SK-N-SH (cell line): ENCODE results near the gene LCOR.

Experiments
- EP300 ChIP-seq, 2 experiments: IDR thresholded peaks; 2 replicates each; pipeline versions ENCODE4 v1.4.0 to v1.6.1; 2012; ENCODE audit warnings: borderline replicate concordance in 1 of 2, low read depth in 1 of 2, low read length in 1 of 2
- EZH2phosphoT487 ChIP-seq: fragments of 200-600 bp; sonication (generic); IDR thresholded peaks from 2 replicates; pipeline ENCODE4 v1.6.1; 2017; ENCODE audit warnings: low read depth, mixed run types, mild to moderate bottlenecking, antibody characterized with exemption, moderate library complexity, borderline replicate concordance
- FOSL2 ChIP-seq: IDR thresholded peaks from 2 replicates; pipeline ENCODE4 v1.4.0; 2012; ENCODE audit warnings: low read depth, mild to moderate bottlenecking, moderate library complexity, borderline replicate concordance
- GATA2 ChIP-seq: sonication (generic); formaldehyde crosslinking; IDR thresholded peaks from 2 replicates; pipeline ENCODE4 v1.5.0; 2020; ENCODE audit warnings: mild to moderate bottlenecking, missing genetic modification reagents
- NRF1 ChIP-seq: IDR thresholded peaks from 2 replicates; pipeline ENCODE4 v1.6.1; 2012; ENCODE audit warnings: low read depth, mild to moderate bottlenecking, low read length
- PBX3 ChIP-seq: IDR thresholded peaks from 2 replicates; pipeline ENCODE4; 2012
- RAD21 ChIP-seq: IDR thresholded peaks from 2 replicates; pipeline ENCODE4 v1.6.1; 2012; ENCODE audit warnings: mild to moderate bottlenecking, low read length
- RCOR1 ChIP-seq: fragments of 150-350 bp; IDR thresholded peaks from 2 replicates; pipeline ENCODE4 v1.6.1; 2017; ENCODE audit warnings: antibody characterized with exemption, low read length
- TCF12 ChIP-seq: IDR thresholded peaks from 2 replicates; pipeline ENCODE4 v1.4.0; 2012
- YY1 ChIP-seq: IDR thresholded peaks from 2 replicates; pipeline ENCODE4 v1.4.0; 2012; ENCODE audit warnings: low read depth, mild to moderate bottlenecking
- TF ChIP-seq, protein P1 (sequence below): fragments of 200-600 bp; sonication (generic); IDR thresholded peaks from 2 replicates; pipeline ENCODE4 v1.6.1; 2017; ENCODE audit warnings: antibody characterized with exemption, mild to moderate bottlenecking, moderate library complexity
- TF ChIP-seq, protein P2 (sequence below): IDR thresholded peaks from 2 replicates; pipeline ENCODE4 v1.4.0; 2012; ENCODE audit warnings: low read depth, borderline replicate concordance

GRCh38 chr10:96972264-96972663 lies 140.2 kb downstream of the LCOR start:
- TF ChIP-seq, protein P1, sequence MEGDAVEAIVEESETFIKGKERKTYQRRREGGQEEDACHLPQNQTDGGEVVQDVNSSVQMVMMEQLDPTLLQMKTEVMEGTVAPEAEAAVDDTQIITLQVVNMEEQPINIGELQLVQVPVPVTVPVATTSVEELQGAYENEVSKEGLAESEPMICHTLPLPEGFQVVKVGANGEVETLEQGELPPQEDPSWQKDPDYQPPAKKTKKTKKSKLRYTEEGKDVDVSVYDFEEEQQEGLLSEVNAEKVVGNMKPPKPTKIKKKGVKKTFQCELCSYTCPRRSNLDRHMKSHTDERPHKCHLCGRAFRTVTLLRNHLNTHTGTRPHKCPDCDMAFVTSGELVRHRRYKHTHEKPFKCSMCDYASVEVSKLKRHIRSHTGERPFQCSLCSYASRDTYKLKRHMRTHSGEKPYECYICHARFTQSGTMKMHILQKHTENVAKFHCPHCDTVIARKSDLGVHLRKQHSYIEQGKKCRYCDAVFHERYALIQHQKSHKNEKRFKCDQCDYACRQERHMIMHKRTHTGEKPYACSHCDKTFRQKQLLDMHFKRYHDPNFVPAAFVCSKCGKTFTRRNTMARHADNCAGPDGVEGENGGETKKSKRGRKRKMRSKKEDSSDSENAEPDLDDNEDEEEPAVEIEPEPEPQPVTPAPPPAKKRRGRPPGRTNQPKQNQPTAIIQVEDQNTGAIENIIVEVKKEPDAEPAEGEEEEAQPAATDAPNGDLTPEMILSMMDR = no peak
- TF ChIP-seq EZH2phosphoT487 (no peak), GATA2 (no peak), RCOR1 (no peak), TCF12 (no peak), YY1 (no peak), FOSL2 (no peak), RAD21 (no peak), EP300 (IDR thresholded peaks at IDR 0.05; ENCODE audit: borderline replicate concordance in 1 of 2, low read depth in 1 of 2, low read length in 1 of 2) (no peak), PBX3 (no peak), NRF1 (no peak)
- TF ChIP-seq, protein P2, sequence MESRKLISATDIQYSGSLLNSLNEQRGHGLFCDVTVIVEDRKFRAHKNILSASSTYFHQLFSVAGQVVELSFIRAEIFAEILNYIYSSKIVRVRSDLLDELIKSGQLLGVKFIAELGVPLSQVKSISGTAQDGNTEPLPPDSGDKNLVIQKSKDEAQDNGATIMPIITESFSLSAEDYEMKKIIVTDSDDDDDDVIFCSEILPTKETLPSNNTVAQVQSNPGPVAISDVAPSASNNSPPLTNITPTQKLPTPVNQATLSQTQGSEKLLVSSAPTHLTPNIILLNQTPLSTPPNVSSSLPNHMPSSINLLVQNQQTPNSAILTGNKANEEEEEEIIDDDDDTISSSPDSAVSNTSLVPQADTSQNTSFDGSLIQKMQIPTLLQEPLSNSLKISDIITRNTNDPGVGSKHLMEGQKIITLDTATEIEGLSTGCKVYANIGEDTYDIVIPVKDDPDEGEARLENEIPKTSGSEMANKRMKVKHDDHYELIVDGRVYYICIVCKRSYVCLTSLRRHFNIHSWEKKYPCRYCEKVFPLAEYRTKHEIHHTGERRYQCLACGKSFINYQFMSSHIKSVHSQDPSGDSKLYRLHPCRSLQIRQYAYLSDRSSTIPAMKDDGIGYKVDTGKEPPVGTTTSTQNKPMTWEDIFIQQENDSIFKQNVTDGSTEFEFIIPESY = no peak
